HepG2 (cell line): Measurements from ENCODE around the gene MRI1. TPM values are rescaled to one million over a fixed set of nuclear protein-coding genes. Genes with fewer than 3 reads are reported as not detected.
A peak's percentile ranks its signal among the peaks of the same experiment; 100 is the strongest.
"Not testable (repeated sequence)": the region's sequence is repeated elsewhere in the genome, so short reads cannot be mapped to it uniquely, and the experiment has no call there.

Source experiments
- ATAC-seq: fragments of 200-7000 bp; cut with Tn5 transposase; 3 replicates; pipeline ENCODE4 v1.9.1; 2020; ENCODE audit warnings: mild to moderate bottlenecking, moderate library complexity
- BruUV-seq: library from RNA; stranded (reverse); fragments of 400-500 nt; replicated peaks from 2 replicates; lab custom pipeline; 2021; lab: Mats Ljungman, UMichigan
- CTCF ChIA-PET: fragments of 300-600 bp; formaldehyde crosslinking; extraction: SDS; loops from one replicate; lab custom pipeline; 2021; ENCODE audit warnings: low total read pairs, inconsistent platforms, low intra/inter-chr PET ratio; lab: Yijun Ruan, JAX
- POLR2A ChIA-PET: fragments of 350-600 bp; sonication (Branson Sonifier 250); formaldehyde crosslinking; loops from one replicate; lab custom pipeline; 2020; ENCODE audit warnings: antibody characterized with exemption, inconsistent platforms; lab: Yijun Ruan, JAX
- DNase-seq: peaks from one replicate; pipeline ENCODE4 v3.0.0-alpha.2; 2015; ENCODE audit warnings: low spot score
- FAIRE-seq: peaks from 3 replicates; lab custom pipeline; 2011; peaks lifted over from hg19 to GRCh38; lab: Jason Lieb, UNC
- H2AFZ ChIP-seq: one replicate; pipeline ENCODE4 v1.6.1; 2011; ENCODE audit warnings: low read length, inconsistent platforms
- H3K27ac ChIP-seq: fragments of 300-600 bp; 3 replicates; pipeline ENCODE4 v1.8.0; 2011; ENCODE audit warnings: mixed run types, mild to moderate bottlenecking, mixed read lengths, low read length, inconsistent platforms; ENCODE audit not compliant: insufficient read depth; ENCODE audit errors: extremely low read length
- H3K27me3 ChIP-seq, 2 experiments: fragments of 200-600 bp in 1 of 2; 2 replicates in 1 of 2; 3 replicates in 1 of 2; pipeline versions ENCODE4 v1.6.0 to v1.8.0; 2011; ENCODE audit warnings: low read length in 2 of 2, mild to moderate bottlenecking in 2 of 2, moderate library complexity in 2 of 2, inconsistent platforms in 1 of 2; ENCODE audit not compliant: insufficient read depth in 2 of 2, control insufficient read depth in 1 of 2
- H3K36me3 ChIP-seq, 2 experiments: fragments of 200-600 bp in 1 of 2; replicated peaks in 1 of 2; 2 replicates in 1 of 2; 3 replicates in 1 of 2; pipeline versions ENCODE4 v1.5.1 to v1.8.0; 2011; ENCODE audit warnings: low read length in 2 of 2, inconsistent platforms in 1 of 2; ENCODE audit not compliant: insufficient read depth in 2 of 2, control insufficient read depth in 1 of 2
- H3K4me1 ChIP-seq: 2 replicates; pipeline ENCODE4 v1.5.1; 2012; ENCODE audit warnings: low read length, inconsistent platforms; ENCODE audit not compliant: insufficient read depth
- H3K4me2 ChIP-seq: 2 replicates; pipeline ENCODE4 v1.6.0; 2011; ENCODE audit warnings: low read depth, low read length, inconsistent platforms
- H3K4me3 ChIP-seq, 3 experiments: fragments of 200-600 bp in 1 of 3; sonication (generic), shearing (Covaris generic) in 1 of 3; replicated peaks in 1 of 3; 2 replicates each; pipeline ENCODE4 v1.5.1; 2011 to 2016; ENCODE audit warnings: low read length in 3 of 3, inconsistent platforms in 2 of 3, low read depth in 2 of 3, mild to moderate bottlenecking in 2 of 3, control low read depth in 1 of 3, mixed read lengths in 1 of 3; ENCODE audit not compliant: insufficient read depth in 1 of 3
- H3K79me2 ChIP-seq: one replicate; pipeline ENCODE4 v1.6.1; 2011; ENCODE audit warnings: low read length, inconsistent platforms; ENCODE audit not compliant: insufficient read depth
- H3K9ac ChIP-seq: 2 replicates; pipeline ENCODE4 v1.6.0; 2011; ENCODE audit warnings: mild to moderate bottlenecking, low read depth, low read length, inconsistent platforms; ENCODE audit not compliant: insufficient read depth
- H3K9me3 ChIP-seq: 2 replicates; pipeline ENCODE4 v1.5.1; 2012; ENCODE audit warnings: mild to moderate bottlenecking, low read length
- H4K20me1 ChIP-seq: 2 replicates; pipeline ENCODE4 v1.6.0; 2011; ENCODE audit warnings: inconsistent platforms, mild to moderate bottlenecking, low read length, moderate library complexity; ENCODE audit not compliant: insufficient read depth
- AGO1 ChIP-seq: fragments of 200-400 bp; formaldehyde crosslinking; IDR thresholded peaks from 2 replicates; pipeline ENCODE4 v1.6.1; 2017; ENCODE audit warnings: mild to moderate bottlenecking, low read depth, low read length, moderate library complexity; ENCODE audit not compliant: poor library complexity, severe bottlenecking
- CBX1 ChIP-seq: IDR thresholded peaks from one replicate; pipeline ENCODE4 v1.6.1; 2016; ENCODE audit warnings: antibody characterized with exemption, low read depth
- YY1 ChIP-seq: IDR thresholded peaks from 2 replicates; pipeline ENCODE4 v1.6.1; 2011; ENCODE audit warnings: low read length, low read depth, moderate library complexity, mild to moderate bottlenecking; ENCODE audit not compliant: insufficient read depth, insufficient replicate concordance
- ZBTB14 ChIP-seq: sonication (generic); formaldehyde crosslinking; IDR thresholded peaks from 2 replicates; pipeline ENCODE4 v1.4.0; 2020; ENCODE audit warnings: missing genetic modification reagents
- ZNF3 ChIP-seq: IDR thresholded peaks from 2 replicates; pipeline ENCODE4 v1.7.0; 2017; ENCODE audit warnings: inconsistent platforms
- WGBS: methylation state at CpG from one replicate; pipeline ENCODE4 v1.1.6; 2017; ENCODE audit warnings: low lambda C conversion rate; 5-methylcytosine and 5-hydroxymethylcytosine counted together
- in situ Hi-C: cut with HindIII; loops from 2 replicates; pipeline ENCODE4 v1.10.0; 2017; ENCODE audit warnings: low pct_unique_long_range_greater_than_20kb; ENCODE audit not compliant: extremely low pct_ligation_motif_present
- intact Hi-C: fragments of 100-400 bp; cut with micrococcal nuclease; formaldehyde crosslinking; loops from one replicate; pipeline ENCODE4 v1.10.0; 2022; ENCODE audit not compliant: unreplicated experiment
- polyA plus RNA-seq, 8 experiments: library from polyadenylated mRNA; depleted of rRNA in 3 of 8; stranded (reverse) in 7 of 8; unstranded in 1 of 8; fragments of >200 nt; fragmentation: Illumina TruSeq in 4 of 8; extraction: Trizol in 4 of 8; gene quantifications; 2 replicates each; pipeline versions ENCODE4 v1.2.1 to v1.2.3, GENCODE V29; 2011 to 2016; ENCODE audit warnings: low read depth in 4 of 8, missing spikeins in 1 of 8, mixed read lengths in 1 of 8; ENCODE audit not compliant: insufficient read depth in 1 of 8
- total RNA-seq, 5 experiments: library from RNA; depleted of rRNA; stranded (reverse); fragments of >200 nt; fragmentation: Illumina TruSeq; extraction: Trizol; gene quantifications; 2 replicates each; pipeline ENCODE4 v1.2.3, GENCODE V29; 2016; ENCODE audit warnings: low read depth in 1 of 5
- TF ChIP-seq, protein P1 (sequence below): sonication (generic); formaldehyde crosslinking; IDR thresholded peaks from 2 replicates; pipeline ENCODE4 v1.4.0; 2020; ENCODE audit warnings: missing genetic modification reagents
- TF ChIP-seq, protein P2 (sequence below): sonication (generic); formaldehyde crosslinking; IDR thresholded peaks from 2 replicates; pipeline ENCODE4 v1.4.0; 2020; ENCODE audit warnings: missing genetic modification reagents
- TF ChIP-seq, protein P3 (sequence below): IDR thresholded peaks from 2 replicates; pipeline ENCODE4 v1.6.1; 2016; ENCODE audit warnings: mild to moderate bottlenecking, missing biosample characterization, missing genetic modification reagents

The MRI1 gene
- total and polyA plus RNA-seq, 2 of the 13 experiments (the other 11 are each of a cell fraction or from before 2014, with no cell fraction given) = 20.1 to 20.6 TPM

DNA sequence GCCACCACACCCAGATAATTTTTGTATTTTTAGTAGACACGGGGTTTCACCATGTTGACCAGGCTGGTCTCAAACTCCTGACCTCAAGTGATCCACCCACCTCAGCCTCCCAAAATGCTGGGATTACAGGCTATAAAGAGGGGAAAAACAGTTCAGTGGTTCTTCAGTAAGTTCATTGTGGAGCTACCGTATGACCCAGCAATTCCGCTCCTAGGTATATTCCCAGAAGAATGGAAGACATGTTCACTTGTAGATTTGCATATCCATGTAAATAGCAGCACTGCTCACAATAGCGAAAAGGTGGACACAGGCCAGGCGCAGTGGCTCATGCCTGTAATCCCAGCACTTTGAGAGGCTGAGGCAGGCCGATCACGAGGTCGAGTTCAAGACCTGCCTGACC is 15.5 kb downstream of the MRI1 start:
- intact Hi-C loops, H3K9me3 ChIP-seq, ATAC-seq, DNase-seq, CTCF ChIA-PET, BruUV-seq, H4K20me1 ChIP-seq, FAIRE-seq, H3K4me2 ChIP-seq, H3K27me3 ChIP-seq, H2AFZ ChIP-seq, H3K4me3 ChIP-seq, H3K27ac ChIP-seq, H3K9ac ChIP-seq, POLR2A ChIA-PET: not testable (repeated sequence)
- H3K36me3 ChIP-seq = peaks cover 3 to 21% of the 10 kb centered on the region in 2 experiments
- H3K4me1 ChIP-seq = peaks cover 36% of the 10 kb centered on the region
- H3K79me2 ChIP-seq = peaks cover 16% of the 10 kb centered on the region
- WGBS = 97% methylated on average over 8 of the region's 8 CpGs
- in situ Hi-C loops = loop anchor here (5.0 kb wide), 1 partner anchor 83 kb away; no protein-coding TSS in a partner anchor

DNA sequence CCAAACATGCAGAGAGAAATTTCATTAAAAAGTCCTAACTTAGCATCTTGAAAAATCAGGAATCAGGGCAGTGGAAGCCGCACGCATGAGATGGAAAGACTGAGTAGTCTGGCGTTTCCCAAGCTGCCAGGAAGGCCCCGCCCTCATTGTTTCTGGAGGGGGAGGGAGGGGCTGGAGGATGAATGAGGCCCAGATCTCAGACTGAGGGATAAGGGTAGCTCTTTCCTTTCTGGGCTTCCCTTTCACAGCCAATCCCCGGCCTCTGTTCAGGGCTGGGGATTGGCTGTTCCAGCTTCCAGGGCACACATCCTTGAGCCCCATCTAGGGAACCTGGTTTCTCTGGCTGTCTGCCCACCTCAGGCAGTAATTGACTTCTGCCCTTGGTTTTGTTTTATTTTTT is 17.2 kb downstream of the MRI1 start:
- Histone ChIP-seq H3K27me3 (peaks cover 0 to 10% of the 10 kb centered on the region in 2 experiments; a peak in 2 of 5 replicates), H3K9ac (no peak overlapping the region), H2AFZ (no peak overlapping the region), H3K79me2 (no peaks in the 10 kb centered on the region), H3K4me3 (no peak overlapping the region), H3K27ac (no peak overlapping the region), H3K4me2 (no peak overlapping the region; the same call in 1 of the 2 replicates), H3K9me3 (no peaks in the 10 kb centered on the region), H3K36me3 (peaks cover 3 to 21% of the 10 kb centered on the region in 2 experiments), H4K20me1 (no peaks in the 10 kb centered on the region), H3K4me1 (peaks cover 36% of the 10 kb centered on the region)
- intact Hi-C loops (no loop called here), in situ Hi-C loops (loop anchor here (5.0 kb wide), 1 partner anchor 81 kb away; no protein-coding TSS in a partner anchor)
- ATAC-seq (no peak), FAIRE-seq (no peak), DNase-seq (no peak)
- TF ChIP-seq, protein P1, sequence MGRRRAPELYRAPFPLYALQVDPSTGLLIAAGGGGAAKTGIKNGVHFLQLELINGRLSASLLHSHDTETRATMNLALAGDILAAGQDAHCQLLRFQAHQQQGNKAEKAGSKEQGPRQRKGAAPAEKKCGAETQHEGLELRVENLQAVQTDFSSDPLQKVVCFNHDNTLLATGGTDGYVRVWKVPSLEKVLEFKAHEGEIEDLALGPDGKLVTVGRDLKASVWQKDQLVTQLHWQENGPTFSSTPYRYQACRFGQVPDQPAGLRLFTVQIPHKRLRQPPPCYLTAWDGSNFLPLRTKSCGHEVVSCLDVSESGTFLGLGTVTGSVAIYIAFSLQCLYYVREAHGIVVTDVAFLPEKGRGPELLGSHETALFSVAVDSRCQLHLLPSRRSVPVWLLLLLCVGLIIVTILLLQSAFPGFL = no peak
- TF ChIP-seq, protein P2, sequence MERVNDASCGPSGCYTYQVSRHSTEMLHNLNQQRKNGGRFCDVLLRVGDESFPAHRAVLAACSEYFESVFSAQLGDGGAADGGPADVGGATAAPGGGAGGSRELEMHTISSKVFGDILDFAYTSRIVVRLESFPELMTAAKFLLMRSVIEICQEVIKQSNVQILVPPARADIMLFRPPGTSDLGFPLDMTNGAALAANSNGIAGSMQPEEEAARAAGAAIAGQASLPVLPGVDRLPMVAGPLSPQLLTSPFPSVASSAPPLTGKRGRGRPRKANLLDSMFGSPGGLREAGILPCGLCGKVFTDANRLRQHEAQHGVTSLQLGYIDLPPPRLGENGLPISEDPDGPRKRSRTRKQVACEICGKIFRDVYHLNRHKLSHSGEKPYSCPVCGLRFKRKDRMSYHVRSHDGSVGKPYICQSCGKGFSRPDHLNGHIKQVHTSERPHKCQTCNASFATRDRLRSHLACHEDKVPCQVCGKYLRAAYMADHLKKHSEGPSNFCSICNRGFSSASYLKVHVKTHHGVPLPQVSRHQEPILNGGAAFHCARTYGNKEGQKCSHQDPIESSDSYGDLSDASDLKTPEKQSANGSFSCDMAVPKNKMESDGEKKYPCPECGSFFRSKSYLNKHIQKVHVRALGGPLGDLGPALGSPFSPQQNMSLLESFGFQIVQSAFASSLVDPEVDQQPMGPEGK (CRISPR knock-in tag) = 0 out of 2 replicates have a peak, but pooled peaks have one; percentile 25
- TF ChIP-seq CBX1 (no peak), AGO1 (no peak), ZNF3 (CRISPR knock-in tag) (no peak), ZBTB14 (CRISPR knock-in tag) (no peak), YY1 (no peak)
- TF ChIP-seq, protein P3, sequence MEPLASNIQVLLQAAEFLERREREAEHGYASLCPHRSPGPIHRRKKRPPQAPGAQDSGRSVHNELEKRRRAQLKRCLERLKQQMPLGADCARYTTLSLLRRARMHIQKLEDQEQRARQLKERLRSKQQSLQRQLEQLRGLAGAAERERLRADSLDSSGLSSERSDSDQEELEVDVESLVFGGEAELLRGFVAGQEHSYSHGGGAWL (CRISPR knock-in tag) = no peak
- CTCF ChIA-PET = no interaction called here
- WGBS = 31% methylated on average over 3 of the region's 5 CpGs
- BruUV-seq = no TSS peak
- POLR2A ChIA-PET = interaction anchor here (0.5 kb wide), 1 partner anchor 91 kb away, joined by 3 read pairs; no protein-coding TSS in a partner anchor
